SK-N-SH (cell line): ENCODE measurements around the gene TLX1.

ENCODE experiments used
- ELF1 ChIP-seq: IDR thresholded peaks from 2 replicates; pipeline ENCODE4 v1.4.0; 2012
- EZH2phosphoT487 ChIP-seq: fragments of 200-600 bp; sonication (generic); IDR thresholded peaks from 2 replicates; pipeline ENCODE4 v1.6.1; 2017; ENCODE audit warnings: low read depth, mixed run types, mild to moderate bottlenecking, antibody characterized with exemption, moderate library complexity, borderline replicate concordance
- JUND ChIP-seq: IDR thresholded peaks from 2 replicates; pipeline ENCODE4 v1.4.0; 2012
- MAX ChIP-seq: IDR thresholded peaks from 2 replicates; pipeline ENCODE4 v1.4.0; 2012; ENCODE audit warnings: low read depth
- POLR2AphosphoS5 ChIP-seq: IDR thresholded peaks from 2 replicates; pipeline ENCODE4 v1.6.1; 2012; ENCODE audit warnings: low read depth, low read length
- RAD21 ChIP-seq: IDR thresholded peaks from 2 replicates; pipeline ENCODE4 v1.6.1; 2012; ENCODE audit warnings: mild to moderate bottlenecking, low read length
- RCOR1 ChIP-seq: fragments of 150-350 bp; IDR thresholded peaks from 2 replicates; pipeline ENCODE4 v1.6.1; 2017; ENCODE audit warnings: antibody characterized with exemption, low read length
- SIN3A ChIP-seq: IDR thresholded peaks from 2 replicates; pipeline ENCODE4 v1.6.1; 2012; ENCODE audit warnings: low read depth, mild to moderate bottlenecking, low read length, moderate library complexity, borderline replicate concordance
- TAF1 ChIP-seq: IDR thresholded peaks from 2 replicates; pipeline ENCODE4 v1.6.1; 2012; ENCODE audit warnings: low read depth, mild to moderate bottlenecking, low read length, moderate library complexity, borderline replicate concordance
- TCF12 ChIP-seq: IDR thresholded peaks from 2 replicates; pipeline ENCODE4 v1.4.0; 2012
- YY1 ChIP-seq: IDR thresholded peaks from 2 replicates; pipeline ENCODE4 v1.4.0; 2012; ENCODE audit warnings: low read depth, mild to moderate bottlenecking
- TF ChIP-seq, protein P1 (sequence below): fragments of 200-600 bp; sonication (generic); IDR thresholded peaks from 2 replicates; pipeline ENCODE4 v1.6.1; 2017; ENCODE audit warnings: antibody characterized with exemption, mild to moderate bottlenecking, moderate library complexity
- TF ChIP-seq, protein P2 (sequence below): fragments of 150-350 bp; IDR thresholded peaks from 2 replicates; pipeline ENCODE4 v1.6.1; 2017; ENCODE audit warnings: antibody characterized with exemption, low read length, low read depth, borderline replicate concordance

- TF ChIP-seq, protein P1, sequence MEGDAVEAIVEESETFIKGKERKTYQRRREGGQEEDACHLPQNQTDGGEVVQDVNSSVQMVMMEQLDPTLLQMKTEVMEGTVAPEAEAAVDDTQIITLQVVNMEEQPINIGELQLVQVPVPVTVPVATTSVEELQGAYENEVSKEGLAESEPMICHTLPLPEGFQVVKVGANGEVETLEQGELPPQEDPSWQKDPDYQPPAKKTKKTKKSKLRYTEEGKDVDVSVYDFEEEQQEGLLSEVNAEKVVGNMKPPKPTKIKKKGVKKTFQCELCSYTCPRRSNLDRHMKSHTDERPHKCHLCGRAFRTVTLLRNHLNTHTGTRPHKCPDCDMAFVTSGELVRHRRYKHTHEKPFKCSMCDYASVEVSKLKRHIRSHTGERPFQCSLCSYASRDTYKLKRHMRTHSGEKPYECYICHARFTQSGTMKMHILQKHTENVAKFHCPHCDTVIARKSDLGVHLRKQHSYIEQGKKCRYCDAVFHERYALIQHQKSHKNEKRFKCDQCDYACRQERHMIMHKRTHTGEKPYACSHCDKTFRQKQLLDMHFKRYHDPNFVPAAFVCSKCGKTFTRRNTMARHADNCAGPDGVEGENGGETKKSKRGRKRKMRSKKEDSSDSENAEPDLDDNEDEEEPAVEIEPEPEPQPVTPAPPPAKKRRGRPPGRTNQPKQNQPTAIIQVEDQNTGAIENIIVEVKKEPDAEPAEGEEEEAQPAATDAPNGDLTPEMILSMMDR = no peak
- TF ChIP-seq MAX (no peak), RCOR1 (no peak), YY1 (no peak), JUND (no peak), TCF12 (no peak), EZH2phosphoT487 (no peak), RAD21 (no peak), SIN3A (no peak), POLR2AphosphoS5 (no peak), ELF1 (no peak), TAF1 (no peak)
- TF ChIP-seq, protein P2, sequence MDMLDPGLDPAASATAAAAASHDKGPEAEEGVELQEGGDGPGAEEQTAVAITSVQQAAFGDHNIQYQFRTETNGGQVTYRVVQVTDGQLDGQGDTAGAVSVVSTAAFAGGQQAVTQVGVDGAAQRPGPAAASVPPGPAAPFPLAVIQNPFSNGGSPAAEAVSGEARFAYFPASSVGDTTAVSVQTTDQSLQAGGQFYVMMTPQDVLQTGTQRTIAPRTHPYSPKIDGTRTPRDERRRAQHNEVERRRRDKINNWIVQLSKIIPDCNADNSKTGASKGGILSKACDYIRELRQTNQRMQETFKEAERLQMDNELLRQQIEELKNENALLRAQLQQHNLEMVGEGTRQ = no peak
Measured at GRCh38 chr10:101134299-101135127, 3.4 kb downstream of the TLX1 start.
